Measurements from ENCODE around the gene SPSB4. TPM values are rescaled to one million over a fixed set of nuclear protein-coding genes. Genes with fewer than 3 reads are reported as not detected.

SPSB4 gene
- total and polyA plus RNA-seq, 2 of the 13 experiments (the other 11 are each of a cell fraction or from before 2014, with no cell fraction given): not detected

DNA sequence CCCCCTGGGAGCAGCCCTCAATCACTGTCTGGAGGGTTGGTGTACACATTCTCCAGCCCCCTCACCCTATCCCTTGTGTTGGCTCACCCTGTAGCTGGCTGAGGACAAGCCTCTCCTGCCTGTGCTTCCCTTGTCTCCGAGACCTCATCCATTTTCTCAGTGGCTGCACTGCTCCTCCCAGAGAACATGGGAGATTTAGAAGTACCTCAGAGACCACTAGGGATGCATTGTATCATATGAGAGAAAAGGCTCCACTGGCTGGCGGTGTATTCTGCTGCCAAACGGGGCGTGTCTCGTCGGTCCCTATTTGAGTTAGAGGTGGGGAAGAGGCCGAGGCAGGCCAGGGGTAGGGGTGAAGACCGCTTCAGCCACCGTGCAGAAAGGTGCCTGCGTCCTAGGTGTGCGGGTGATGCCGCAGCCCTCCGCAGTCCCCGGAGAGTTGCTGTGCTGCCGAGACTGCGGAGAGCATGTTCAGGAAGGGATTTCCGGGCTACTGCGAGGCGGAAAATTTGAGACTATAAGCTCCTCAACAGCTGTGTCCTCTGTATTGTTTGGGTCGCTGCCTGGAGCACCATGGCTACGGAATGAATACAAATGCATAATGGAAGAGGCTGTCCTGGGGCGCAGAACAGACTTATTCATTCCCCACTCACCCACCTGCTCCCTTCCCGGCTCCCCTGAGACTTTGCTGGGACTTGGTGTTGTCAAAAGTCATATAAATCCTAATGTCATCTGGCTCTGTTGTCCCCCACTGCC lies 43.8 kb downstream of the SPSB4 start (continued):
- TF ChIP-seq, protein P1, sequence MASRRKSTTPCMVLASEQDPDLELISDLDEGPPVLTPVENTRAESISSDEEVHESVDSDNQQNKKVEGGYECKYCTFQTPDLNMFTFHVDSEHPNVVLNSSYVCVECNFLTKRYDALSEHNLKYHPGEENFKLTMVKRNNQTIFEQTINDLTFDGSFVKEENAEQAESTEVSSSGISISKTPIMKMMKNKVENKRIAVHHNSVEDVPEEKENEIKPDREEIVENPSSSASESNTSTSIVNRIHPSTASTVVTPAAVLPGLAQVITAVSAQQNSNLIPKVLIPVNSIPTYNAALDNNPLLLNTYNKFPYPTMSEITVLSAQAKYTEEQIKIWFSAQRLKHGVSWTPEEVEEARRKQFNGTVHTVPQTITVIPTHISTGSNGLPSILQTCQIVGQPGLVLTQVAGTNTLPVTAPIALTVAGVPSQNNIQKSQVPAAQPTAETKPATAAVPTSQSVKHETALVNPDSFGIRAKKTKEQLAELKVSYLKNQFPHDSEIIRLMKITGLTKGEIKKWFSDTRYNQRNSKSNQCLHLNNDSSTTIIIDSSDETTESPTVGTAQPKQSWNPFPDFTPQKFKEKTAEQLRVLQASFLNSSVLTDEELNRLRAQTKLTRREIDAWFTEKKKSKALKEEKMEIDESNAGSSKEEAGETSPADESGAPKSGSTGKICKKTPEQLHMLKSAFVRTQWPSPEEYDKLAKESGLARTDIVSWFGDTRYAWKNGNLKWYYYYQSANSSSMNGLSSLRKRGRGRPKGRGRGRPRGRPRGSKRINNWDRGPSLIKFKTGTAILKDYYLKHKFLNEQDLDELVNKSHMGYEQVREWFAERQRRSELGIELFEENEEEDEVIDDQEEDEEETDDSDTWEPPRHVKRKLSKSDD (CRISPR knock-in tag; IDR thresholded peaks at IDR 0.05; ENCODE audit: low read depth): no peak

DNA sequence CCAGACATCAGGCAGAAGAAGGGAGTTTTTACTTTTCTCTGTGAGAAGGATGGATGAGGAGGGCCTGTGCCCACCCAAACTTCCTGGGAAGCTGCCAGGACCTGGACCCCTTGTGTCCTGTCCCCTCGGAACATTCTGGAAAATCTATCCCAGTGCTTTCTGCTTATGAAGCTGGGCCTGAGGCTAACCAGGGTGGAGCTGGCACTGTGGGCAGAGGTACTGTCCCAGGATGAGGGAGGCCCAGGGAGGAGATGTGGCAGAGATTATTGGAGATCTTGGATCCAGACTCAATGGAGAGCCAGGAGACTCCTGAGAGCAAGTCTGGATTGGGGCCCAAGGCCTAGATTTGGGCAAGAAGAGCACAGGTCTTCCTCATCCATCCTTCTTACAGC lies 44.4 kb downstream of the SPSB4 start:
- no peak overlapping the region for H3K4me2 ChIP-seq (ENCODE audit: low read depth, low read length)
- in situ Hi-C loops (cut with HindIII; ENCODE audit: extremely low pct_ligation_motif_present, low pct_unique_long_range_greater_than_20kb) (no loop called here), intact Hi-C loops (cut with micrococcal nuclease; ENCODE audit: unreplicated experiment) (no loop called here)
- ChIA-PET CTCF (ENCODE audit: low intra/inter-chr PET ratio, low total read pairs) (no interaction called here), POLR2A (no interaction called here)
- H3K27ac ChIP-seq (ENCODE audit: extremely low read length, insufficient read depth, low read length): no peak overlapping the region
- BruUV-seq (replicated peaks): no TSS peak
- H2AFZ ChIP-seq (ENCODE audit: low read length): no peak overlapping the region
- FAIRE-seq (no peak), ATAC-seq (no peak), DNase-seq (ENCODE audit: low spot score) (no peak)
- no peaks in the 10 kb centered on the region for H3K36me3 ChIP-seq (replicated peaks in 1 of 2; ENCODE audit: control insufficient read depth in 1 of 2, insufficient read depth in 2 of 2, low read length in 2 of 2)
- H3K4me1 ChIP-seq (ENCODE audit: insufficient read depth, low read length): no peaks in the 10 kb centered on the region
- H3K9ac ChIP-seq (ENCODE audit: insufficient read depth, low read depth, low read length): no peak overlapping the region
- peaks cover 2 to 15% of the 10 kb centered on the region in 2 experiments; a peak in 1 of 5 replicates for H3K27me3 ChIP-seq (ENCODE audit: control insufficient read depth in 1 of 2, insufficient read depth in 2 of 2, low read length in 2 of 2)
- TF ChIP-seq ZNF234 (CRISPR knock-in tag; conservative IDR thresholded peaks at IDR 0.05) (no peak), ZNF660 (CRISPR knock-in tag; IDR thresholded peaks at IDR 0.05; ENCODE audit: borderline replicate concordance, low read depth) (no peak), ZNF124 (CRISPR knock-in tag; IDR thresholded peaks at IDR 0.05) (no peak), ZSCAN21 (CRISPR knock-in tag; IDR thresholded peaks at IDR 0.05; ENCODE audit: borderline replicate concordance) (no peak), ATAD3A (CRISPR knock-in tag; IDR thresholded peaks at IDR 0.05) (no peak), TGIF2 (CRISPR knock-in tag; IDR thresholded peaks at IDR 0.05) (no peak), ISX (CRISPR knock-in tag; conservative IDR thresholded peaks at IDR 0.05) (no peak), ETV6 (CRISPR knock-in tag; conservative IDR thresholded peaks at IDR 0.05) (no peak), ZNF335 (CRISPR knock-in tag; IDR thresholded peaks at IDR 0.05) (no peak), NKX3-1 (CRISPR knock-in tag; IDR thresholded peaks at IDR 0.05) (no peak), ZFYVE20 (CRISPR knock-in tag; IDR thresholded peaks at IDR 0.05; ENCODE audit: borderline replicate concordance, low read depth) (no peak), ZNF564 (CRISPR knock-in tag; IDR thresholded peaks at IDR 0.05) (no peak), ZNF235 (CRISPR knock-in tag; IDR thresholded peaks at IDR 0.05; ENCODE audit: borderline replicate concordance) (no peak), LCORL (IDR thresholded peaks at IDR 0.05) (no peak), LCORL (CRISPR knock-in tag; IDR thresholded peaks at IDR 0.05) (no peak), TCF7 (IDR thresholded peaks at IDR 0.05; ENCODE audit: low read depth) (no peak)
- TF ChIP-seq, protein P2, sequence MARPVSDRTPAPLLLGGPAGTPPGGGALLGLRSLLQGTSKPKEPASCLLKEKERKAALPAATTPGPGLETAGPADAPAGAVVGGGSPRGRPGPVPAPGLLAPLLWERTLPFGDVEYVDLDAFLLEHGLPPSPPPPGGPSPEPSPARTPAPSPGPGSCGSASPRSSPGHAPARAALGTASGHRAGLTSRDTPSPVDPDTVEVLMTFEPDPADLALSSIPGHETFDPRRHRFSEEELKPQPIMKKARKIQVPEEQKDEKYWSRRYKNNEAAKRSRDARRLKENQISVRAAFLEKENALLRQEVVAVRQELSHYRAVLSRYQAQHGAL (CRISPR knock-in tag; IDR thresholded peaks at IDR 0.05; ENCODE audit: not compliant biosample characterization): no peak
- TF ChIP-seq, protein P3, sequence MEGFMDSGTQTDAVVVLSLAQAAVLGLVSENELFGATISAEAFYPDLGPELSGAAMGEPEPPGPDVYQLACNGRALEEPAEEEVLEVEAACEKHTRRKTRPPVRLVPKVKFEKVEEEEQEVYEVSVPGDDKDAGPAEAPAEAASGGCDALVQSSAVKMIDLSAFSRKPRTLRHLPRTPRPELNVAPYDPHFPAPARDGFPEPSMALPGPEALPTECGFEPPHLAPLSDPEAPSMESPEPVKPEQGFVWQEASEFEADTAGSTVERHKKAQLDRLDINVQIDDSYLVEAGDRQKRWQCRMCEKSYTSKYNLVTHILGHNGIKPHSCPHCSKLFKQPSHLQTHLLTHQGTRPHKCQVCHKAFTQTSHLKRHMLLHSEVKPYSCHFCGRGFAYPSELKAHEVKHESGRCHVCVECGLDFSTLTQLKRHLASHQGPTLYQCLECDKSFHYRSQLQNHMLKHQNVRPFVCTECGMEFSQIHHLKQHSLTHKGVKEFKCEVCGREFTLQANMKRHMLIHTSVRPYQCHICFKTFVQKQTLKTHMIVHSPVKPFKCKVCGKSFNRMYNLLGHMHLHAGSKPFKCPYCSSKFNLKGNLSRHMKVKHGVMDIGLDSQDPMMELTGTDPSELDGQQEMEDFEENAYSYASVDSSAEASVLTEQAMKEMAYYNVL (CRISPR knock-in tag; IDR thresholded peaks at IDR 0.05; ENCODE audit: borderline replicate concordance): no peak
- 44% methylated on average over 1 of the region's 1 CpG for WGBS (ENCODE audit: low lambda C conversion rate)
- no peak overlapping the region for H3K4me3 ChIP-seq (replicated peaks in 1 of 3; ENCODE audit: insufficient read depth in 1 of 3, low read depth in 2 of 3, low read length in 3 of 3)
- H3K79me2 ChIP-seq (ENCODE audit: insufficient read depth, low read length): no peaks in the 10 kb centered on the region
- H3K9me3 ChIP-seq (ENCODE audit: low read length): no peaks in the 10 kb centered on the region
- H4K20me1 ChIP-seq (ENCODE audit: insufficient read depth, low read length): no peaks in the 10 kb centered on the region
